Brain microvascular endothelial cell (primary cell): Measurements from ENCODE around the gene TUBB2A.
"Not testable (repeated sequence)": the region's sequence is repeated elsewhere in the genome, so short reads cannot be mapped to it uniquely, and the experiment has no call there.

Experiments
- DNase-seq: peaks from one replicate; pipeline ENCODE4 v3.0.0-alpha.2; 2020
- H3K27ac ChIP-seq: fragments of 250-450 bp; sonication (Bioruptor Pico); 2 replicates; pipeline ENCODE4 v1.5.1; 2020; ENCODE audit warnings: mild to moderate bottlenecking, moderate library complexity
- H3K27me3 ChIP-seq: fragments of 250-450 bp; sonication (Bioruptor Pico); replicated peaks from 2 replicates; pipeline ENCODE4 v1.5.1; 2020; ENCODE audit warnings: mild to moderate bottlenecking
- H3K36me3 ChIP-seq: fragments of 250-450 bp; sonication (Bioruptor Pico); replicated peaks from 2 replicates; pipeline ENCODE4 v1.5.1; 2020; ENCODE audit warnings: mild to moderate bottlenecking
- H3K4me3 ChIP-seq: 2 replicates; pipeline ENCODE4 v1.5.1; 2011; ENCODE audit warnings: low read depth, mild to moderate bottlenecking, control low read depth, low read length, moderate library complexity
- CTCF ChIP-seq: IDR thresholded peaks from 2 replicates; pipeline ENCODE4 v1.5.1; 2011; ENCODE audit warnings: low read depth, mild to moderate bottlenecking, moderate library complexity, low read length, control low read depth, inconsistent platforms; ENCODE audit errors: missing control alignments
- in situ Hi-C: cut with HindIII; loops from 2 replicates; pipeline ENCODE4 v1.10.0; 2017; ENCODE audit warnings: low sequenced_read_pairs, low pct_ligation_motif_present

The TUBB2A gene

GRCh38 chr6:3201388-3201787 lies 44.0 kb upstream of the TUBB2A start:
- H3K4me3 ChIP-seq: no peak overlapping the region
- DNase-seq: no peak
- H3K36me3 ChIP-seq: no peaks in the 10 kb centered on the region
- H3K27ac ChIP-seq: no peak overlapping the region
- in situ Hi-C loops: no loop called here
- H3K27me3 ChIP-seq: no peaks in the 10 kb centered on the region
- no peak for TF ChIP-seq CTCF

GRCh38 chr6:3200682-3201081 lies 43.3 kb upstream of the TUBB2A start:
- Histone ChIP-seq H3K27ac (no peak overlapping the region), H3K4me3 (no peak overlapping the region), H3K27me3 (no peaks in the 10 kb centered on the region), H3K36me3 (no peaks in the 10 kb centered on the region)
- in situ Hi-C loops: no loop called here
- no peak for DNase-seq
- no peak for TF ChIP-seq CTCF

- Histone ChIP-seq H3K27ac (no peak overlapping the region), H3K4me3 (no peak overlapping the region), H3K36me3 (no peaks in the 10 kb centered on the region), H3K27me3 (no peaks in the 10 kb centered on the region)
- no peak for DNase-seq
- no peak for TF ChIP-seq CTCF
- in situ Hi-C loops: no loop called here
Observed at GRCh38 chr6:3199382-3199781, 42.0 kb upstream of the TUBB2A start.

DNA sequence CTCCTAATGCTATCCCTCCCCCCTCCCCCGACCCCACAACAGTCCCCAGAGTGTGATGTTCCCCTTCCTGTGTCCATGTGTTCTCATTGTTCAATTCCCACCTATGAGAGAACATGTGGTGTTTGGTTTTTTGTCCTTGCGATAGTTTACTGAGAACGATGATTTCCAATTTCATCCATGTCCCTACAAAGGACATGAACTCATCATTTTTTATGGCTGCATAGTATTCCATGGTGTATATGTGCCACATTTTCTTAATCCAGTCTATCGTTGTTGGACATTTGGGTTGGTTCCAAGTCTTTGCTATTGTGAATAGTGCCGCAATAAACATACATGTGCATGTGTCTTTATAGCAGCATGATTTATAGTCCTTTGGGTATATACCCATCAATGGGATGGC lies 40.4 kb upstream of the TUBB2A start:
- H3K36me3 ChIP-seq, H3K4me3 ChIP-seq, in situ Hi-C loops, H3K27me3 ChIP-seq, H3K27ac ChIP-seq, DNase-seq: not testable (repeated sequence)

GRCh38 chr6:3196770-3197169 lies 39.4 kb upstream of the TUBB2A start:
- Histone ChIP-seq H3K27ac (no peak overlapping the region), H3K36me3 (no peaks in the 10 kb centered on the region), H3K4me3 (no peak overlapping the region), H3K27me3 (no peaks in the 10 kb centered on the region)
- no peak for DNase-seq
- no peak for TF ChIP-seq CTCF
- in situ Hi-C loops: no loop called here

- in situ Hi-C loops: no loop called here
- TF ChIP-seq CTCF: peak; percentile 30
- no peak for DNase-seq
- Histone ChIP-seq H3K27ac (no peak overlapping the region), H3K4me3 (no peak overlapping the region), H3K27me3 (no peaks in the 10 kb centered on the region), H3K36me3 (no peaks in the 10 kb centered on the region)
Observed at GRCh38 chr6:3195695-3196497, 38.6 kb upstream of the TUBB2A start.
